Activated naive CD8-positive, alpha-beta T cell treated with anti-CD3 and anti-CD28 coated beads, Interleukin-2, amount 50 U/mL, for 16 hours (primary cell): ENCODE measurements around the gene FBXW8.

Experiments used
- DNase-seq: peaks from one replicate; pipeline ENCODE4 v3.0.0-alpha.2; 2020; ENCODE audit warnings: low read depth, low spot score

FBXW8 gene

GRCh38 chr12:116924558-116925453 is 14.1 kb downstream of the FBXW8 start:
- DNase-seq, result peak; percentile 4

- DNase-seq, result no peak
Measured at GRCh38 chr12:116926283-116927243, 15.8 kb downstream of the FBXW8 start.

- no peak for DNase-seq
Measured at GRCh38 chr12:116927244-116927940, 16.6 kb downstream of the FBXW8 start.

- no peak for DNase-seq
Measured at GRCh38 chr12:116928504-116928903, 17.8 kb downstream of the FBXW8 start.

- DNase-seq, result no peak
Measured at GRCh38 chr12:116929885-116930284, 19.1 kb downstream of the FBXW8 start.

- DNase-seq, result no peak
Measured at GRCh38 chr12:116931665-116932064, 20.9 kb downstream of the FBXW8 start.

GRCh38 chr12:116933091-116933490 is 22.3 kb downstream of the FBXW8 start:
- no peak for DNase-seq

- no peak for DNase-seq
Measured at GRCh38 chr12:116933512-116934246, 22.9 kb downstream of the FBXW8 start.

GRCh38 chr12:116934908-116935705 is 24.4 kb downstream of the FBXW8 start:
- no peak for DNase-seq

- DNase-seq, result no peak
Measured at GRCh38 chr12:116937640-116938039, 26.9 kb downstream of the FBXW8 start.

- no peak for DNase-seq
Measured at GRCh38 chr12:116939734-116940133, 29.0 kb downstream of the FBXW8 start.

GRCh38 chr12:116941188-116941587 is 30.4 kb downstream of the FBXW8 start:
- DNase-seq, result no peak

GRCh38 chr12:116943419-116944372 is 32.9 kb downstream of the FBXW8 start:
- DNase-seq, result no peak

- DNase-seq, result no peak
Measured at GRCh38 chr12:116945886-116946550, 35.3 kb downstream of the FBXW8 start.

GRCh38 chr12:116948298-116948697 is 37.5 kb downstream of the FBXW8 start:
- no peak for DNase-seq

- no peak for DNase-seq
Measured at GRCh38 chr12:116950628-116951325, 40.0 kb downstream of the FBXW8 start.

- no peak for DNase-seq
Measured at GRCh38 chr12:116954710-116955381, 44.1 kb downstream of the FBXW8 start.
